Thyroid gland (tissue), 4 donors: Measurements from ENCODE around the gene TEX30. TPM values are rescaled to one million over a fixed set of nuclear protein-coding genes. Genes with fewer than 3 reads are reported as not detected.
A peak's percentile ranks its signal among the peaks of the same experiment; 100 is the strongest.

Source experiments
- DNase-seq, 2 donors: peaks; one replicate each; pipeline ENCODE4 v3.0.0-alpha.2; 2019
- H3K27ac ChIP-seq, 3 donors: fragments of 200-600 bp; sonication (generic); 1 replicate in 2 of 3; 2 replicates in 1 of 3; pipeline ENCODE4 v1.5.1; 2016 to 2019; ENCODE audit warnings: mild to moderate bottlenecking in 1 of 3, moderate library complexity in 1 of 3
- H3K27me3 ChIP-seq: fragments of 200-600 bp; sonication (generic); one replicate; pipeline ENCODE4 v1.5.1; 2019
- H3K36me3 ChIP-seq, 2 donors: fragments of 200-600 bp; sonication (generic); one replicate each; pipeline ENCODE4 v1.5.1; 2016 to 2019
- H3K4me1 ChIP-seq, 2 donors: fragments of 200-600 bp; sonication (generic); one replicate each; pipeline ENCODE4 v1.5.1; 2017 to 2019
- H3K4me3 ChIP-seq, 3 donors: fragments of 200-600 bp; sonication (generic); replicated peaks in 1 of 3; 1 replicate in 2 of 3; 2 replicates in 1 of 3; pipeline ENCODE4 v1.5.1; 2016; ENCODE audit warnings: mild to moderate bottlenecking in 1 of 3
- H3K9me3 ChIP-seq: fragments of 200-600 bp; sonication (generic); one replicate; pipeline ENCODE4 v1.5.1; 2017
- CTCF ChIP-seq, 6 experiments: fragments of 200-600 bp in 3 of 6; fragments of 450-650 bp in 3 of 6; sonication (generic) in 3 of 6; IDR thresholded peaks; one replicate each; pipeline ENCODE4 v1.5.1; 2016 to 2019; ENCODE audit warnings: antibody characterized with exemption in 6 of 6, mild to moderate bottlenecking in 2 of 6, inconsistent platforms in 1 of 6, moderate library complexity in 1 of 6
- POLR2A ChIP-seq, 2 donors: fragments of 450-650 bp; IDR thresholded peaks; one replicate each; pipeline ENCODE4 v1.6.1; 2017; ENCODE audit warnings: antibody characterized with exemption in 2 of 2, mild to moderate bottlenecking in 2 of 2, moderate library complexity in 1 of 2
- WGBS, 2 donors: methylation state at CpG; one replicate each; pipeline ENCODE4 v1.1.5; 2017; 5-methylcytosine and 5-hydroxymethylcytosine counted together
- intact Hi-C: fragments of 100-400 bp; cut with DNase I; formaldehyde crosslinking; loops from one replicate; pipeline ENCODE4 v1.15.1; 2023
- total RNA-seq, 4 donors: library from RNA; depleted of rRNA; stranded (reverse); fragments of >200 nt; gene quantifications; one replicate each; pipeline ENCODE4 v1.2.3, GENCODE V29; 2016

TEX30 gene
- total RNA-seq, 4 donors from 2014 or later: 5.8 to 17.7 (median 8.9) TPM

GRCh38 chr13:102742506-102742905, 31.1 kb downstream of the TEX30 start:
- intact Hi-C loops: no loop called here
- Histone ChIP-seq H3K9me3 (no peaks in the 10 kb centered on the region), H3K36me3 (no peaks in the 10 kb centered on the region), H3K27ac (no peak overlapping the region), H3K4me1 (no peaks in the 10 kb centered on the region), H3K27me3 (no peaks in the 10 kb centered on the region), H3K4me3 (no peak overlapping the region)
- no peak for DNase-seq
- no peak for TF ChIP-seq POLR2A (IDR thresholded peaks at IDR 0.05)
- TF ChIP-seq CTCF (IDR thresholded peaks at IDR 0.05): no peak

- intact Hi-C loops: no loop called here
These were observed 31.5 kb downstream of the TEX30 start for GRCh38 chr13:102742101-102742500.

GRCh38 chr13:102729560-102730270, 43.9 kb downstream of the TEX30 start:
- H3K4me3 ChIP-seq: no peak overlapping the region
- intact Hi-C loops: loop anchor here (10.0 kb wide), 1 partner anchor 145 kb away; no protein-coding TSS in a partner anchor
- H3K9me3 ChIP-seq: no peaks in the 10 kb centered on the region
- H3K36me3 ChIP-seq: no peaks in the 10 kb centered on the region
- DNase-seq: no peak
- 55 to 57% methylated on average over 8 of the region's 8 CpGs for WGBS, 2 donors
- H3K27ac ChIP-seq: peak overlapping the region in 1 of 3 donors; percentile 14
- H3K27me3 ChIP-seq: no peaks in the 10 kb centered on the region
- TF ChIP-seq CTCF (IDR thresholded peaks at IDR 0.05): no peak
- no peak for TF ChIP-seq POLR2A (IDR thresholded peaks at IDR 0.05)
- peaks cover 17 to 19% of the 10 kb centered on the region in 2 donors for H3K4me1 ChIP-seq

More at GRCh38 chr13:102742101-102742500, 31.5 kb downstream of the TEX30 start:
- Histone ChIP-seq H3K27ac (no peak overlapping the region), H3K36me3 (no peaks in the 10 kb centered on the region), H3K27me3 (no peaks in the 10 kb centered on the region), H3K9me3 (no peaks in the 10 kb centered on the region), H3K4me1 (no peaks in the 10 kb centered on the region), H3K4me3 (no peak overlapping the region)
- TF ChIP-seq CTCF (IDR thresholded peaks at IDR 0.05): no peak
- no peak for TF ChIP-seq POLR2A (IDR thresholded peaks at IDR 0.05)
- DNase-seq: no peak
- WGBS, 2 donors: 67 to 71% methylated on average over 1 of the region's 1 CpG

GRCh38 chr13:102726430-102726829, 47.2 kb downstream of the TEX30 start:
- intact Hi-C loops: loop anchor here (10.0 kb wide), 1 partner anchor 142 kb away; no protein-coding TSS in a partner anchor
- TF ChIP-seq CTCF (IDR thresholded peaks at IDR 0.05) (no peak), POLR2A (IDR thresholded peaks at IDR 0.05) (no peak)
- no peak overlapping the region for H3K27ac ChIP-seq

GRCh38 chr13:102724923-102725322, 48.7 kb downstream of the TEX30 start:
- H3K9me3 ChIP-seq: no peaks in the 10 kb centered on the region
- peaks cover 2 to 4% of the 10 kb centered on the region in 2 donors for H3K4me1 ChIP-seq
- no peak overlapping the region for H3K4me3 ChIP-seq
- no peaks in the 10 kb centered on the region for H3K36me3 ChIP-seq
- no peaks in the 10 kb centered on the region for H3K27me3 ChIP-seq
- TF ChIP-seq CTCF (IDR thresholded peaks at IDR 0.05) (peak in 4 of 6 experiments; percentile 47 to 65 (median 56)), POLR2A (IDR thresholded peaks at IDR 0.05) (no peak)
- no peak overlapping the region for H3K27ac ChIP-seq
- peak in 1 of 2 donors; percentile 8 for DNase-seq
- 59 to 65% methylated on average over 6 of the region's 6 CpGs for WGBS, 2 donors
- intact Hi-C loops: loop anchor here (10.0 kb wide), 1 partner anchor 140 kb away; no protein-coding TSS in a partner anchor

More at GRCh38 chr13:102726430-102726829, 47.2 kb downstream of the TEX30 start:
- Histone ChIP-seq H3K4me1 (peaks cover 17 to 19% of the 10 kb centered on the region in 2 donors), H3K27me3 (no peaks in the 10 kb centered on the region), H3K4me3 (no peak overlapping the region), H3K9me3 (no peaks in the 10 kb centered on the region), H3K36me3 (no peaks in the 10 kb centered on the region)
- WGBS, 2 donors: 76 to 82% methylated on average over 2 of the region's 2 CpGs
- no peak for DNase-seq
